SK-N-SH treated with all-trans-retinoic acid at 6 μM for 48 hours (cell line): Measurements from ENCODE around the gene RPS6KB2.

Source experiments
- ARNTL ChIP-seq: fragments of 450-650 bp; formaldehyde crosslinking; IDR thresholded peaks from 2 replicates; pipeline ENCODE4 v1.5.0; 2020; ENCODE audit warnings: low read depth, mild to moderate bottlenecking, moderate library complexity, borderline replicate concordance
- CSDC2 ChIP-seq: fragments of 250-450 bp; sonication (Bioruptor Pico); IDR thresholded peaks from 2 replicates; pipeline ENCODE4 v1.5.0; 2020; ENCODE audit warnings: mild to moderate bottlenecking, moderate library complexity
- ESRRG ChIP-seq: fragments of 250-450 bp; sonication (Bioruptor Pico); IDR thresholded peaks from 2 replicates; pipeline ENCODE4 v1.6.1; 2021; ENCODE audit warnings: mild to moderate bottlenecking
- ISL1 ChIP-seq: fragments of 250-450 bp; sonication (Bioruptor Pico); IDR thresholded peaks from 2 replicates; pipeline ENCODE4 v2.1.2; 2022; ENCODE audit warnings: mild to moderate bottlenecking, moderate library complexity
- OSR1 ChIP-seq: fragments of 250-450 bp; sonication (Bioruptor Pico); IDR thresholded peaks from 2 replicates; pipeline ENCODE4 v1.8.0; 2022; ENCODE audit warnings: moderate library complexity, mild to moderate bottlenecking, inconsistent platforms
- PATZ1 ChIP-seq: fragments of 250-450 bp; sonication (Bioruptor Pico); IDR thresholded peaks from 2 replicates; pipeline ENCODE4 v1.8.0; 2020; ENCODE audit warnings: mild to moderate bottlenecking, moderate library complexity, borderline replicate concordance
- POU6F1 ChIP-seq: fragments of 250-450 bp; sonication (Bioruptor Pico); IDR thresholded peaks from 2 replicates; pipeline ENCODE4 v1.8.0; 2021; ENCODE audit warnings: low read depth, mild to moderate bottlenecking, moderate library complexity, borderline replicate concordance
- RARB ChIP-seq: fragments of 250-450 bp; sonication (Bioruptor Pico); IDR thresholded peaks from 2 replicates; pipeline ENCODE4 v1.8.0; 2021; ENCODE audit warnings: mild to moderate bottlenecking, moderate library complexity
- TOX ChIP-seq: fragments of 250-450 bp; sonication (Bioruptor Pico); IDR thresholded peaks from 2 replicates; pipeline ENCODE4 v1.8.0; 2021; ENCODE audit warnings: mild to moderate bottlenecking, moderate library complexity, borderline replicate concordance
- ZFP30 ChIP-seq: fragments of 450-650 bp; formaldehyde crosslinking; IDR thresholded peaks from 2 replicates; pipeline ENCODE4 v1.5.0; 2022; ENCODE audit warnings: mild to moderate bottlenecking, moderate library complexity
- ZNF565 ChIP-seq: fragments of 450-650 bp; formaldehyde crosslinking; conservative IDR thresholded peaks from 2 replicates; pipeline ENCODE4 v1.5.0; 2020; ENCODE audit warnings: low read depth, mild to moderate bottlenecking, moderate library complexity
- ZNF70 ChIP-seq: fragments of 450-650 bp; formaldehyde crosslinking; IDR thresholded peaks from 2 replicates; pipeline ENCODE4 v1.5.0; 2020; ENCODE audit warnings: mild to moderate bottlenecking, moderate library complexity

- TF ChIP-seq ZNF70 (CRISPR knock-in tag): no peak
- no peak for TF ChIP-seq RARB (CRISPR knock-in tag)
- no peak for TF ChIP-seq ARNTL (CRISPR knock-in tag)
- TF ChIP-seq OSR1 (CRISPR knock-in tag): no peak
- TF ChIP-seq ISL1: no peak
- no peak for TF ChIP-seq POU6F1 (CRISPR knock-in tag)
- TF ChIP-seq ZFP30 (CRISPR knock-in tag): no peak
- TF ChIP-seq PATZ1 (CRISPR knock-in tag): no peak
- TF ChIP-seq ZNF565: no peak
- no peak for TF ChIP-seq TOX (CRISPR knock-in tag)
- TF ChIP-seq CSDC2 (CRISPR knock-in tag): no peak
- no peak for TF ChIP-seq ESRRG (CRISPR knock-in tag)
Observed at GRCh38 chr11:67401495-67402191, 26.7 kb upstream of the RPS6KB2 start, which contains the start of gene PPP1CA.
